GM20000 (cell line): ENCODE data around the gene TMEM98.
"Not testable (repeated sequence)": the region's sequence is repeated elsewhere in the genome, so short reads cannot be mapped to it uniquely, and the experiment has no call there.

Experiments used
- DNase-seq: peaks from one replicate; pipeline ENCODE4 v3.0.0; 2012; ENCODE audit warnings: low spot score
- CTCF ChIP-seq: IDR thresholded peaks from 2 replicates; pipeline ENCODE4 v1.5.1; 2012; ENCODE audit warnings: mild to moderate bottlenecking, control low read depth; ENCODE audit errors: extremely low read depth, missing control alignments

TMEM98 gene

GRCh38 chr17:32955155-32955554, 27.2 kb downstream of the TMEM98 start:
- no peak for DNase-seq
- TF ChIP-seq CTCF, result no peak

DNA sequence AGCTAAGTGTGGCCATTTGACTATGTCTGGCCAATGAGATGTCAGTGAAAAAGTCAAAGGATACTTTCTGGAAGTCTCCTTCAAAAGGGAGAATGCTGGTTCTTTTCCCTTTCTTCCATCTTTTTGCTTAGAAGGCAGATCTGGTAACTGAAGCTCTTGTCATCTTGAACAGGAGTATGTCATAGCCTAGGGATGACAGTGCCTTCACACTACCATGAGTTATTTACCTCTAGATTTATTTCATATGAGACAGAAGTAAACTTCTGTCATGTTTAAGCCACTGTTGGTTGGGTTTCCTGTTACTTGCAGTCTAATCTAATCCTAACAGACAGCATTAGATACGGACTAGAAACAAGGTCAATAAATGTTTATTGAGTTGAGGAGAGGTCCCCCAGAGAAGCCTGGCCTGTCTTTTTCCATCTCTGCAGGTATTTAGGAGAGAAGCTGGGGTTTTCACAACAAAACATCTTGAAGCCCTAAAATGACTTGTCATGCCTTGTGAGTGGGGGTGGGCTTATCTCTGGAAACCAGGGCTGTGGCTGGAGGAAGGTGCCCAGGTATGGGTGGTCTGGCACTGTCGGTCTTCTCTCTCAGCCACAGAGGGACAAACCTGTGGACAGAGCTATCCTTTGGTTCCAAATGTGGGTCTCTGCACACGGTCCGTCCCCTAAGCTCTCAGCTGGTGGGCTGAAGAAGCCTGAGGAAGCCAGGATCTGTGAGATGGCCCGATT, 28.5 kb downstream of the TMEM98 start:
- no peak for DNase-seq
- no peak for TF ChIP-seq CTCF

GRCh38 chr17:32958418-32958817, 30.5 kb downstream of the TMEM98 start:
- no peak for DNase-seq
- TF ChIP-seq CTCF, result no peak

- no peak for DNase-seq
Measured at GRCh38 chr17:32960815-32961214, 32.9 kb downstream of the TMEM98 start.

DNA sequence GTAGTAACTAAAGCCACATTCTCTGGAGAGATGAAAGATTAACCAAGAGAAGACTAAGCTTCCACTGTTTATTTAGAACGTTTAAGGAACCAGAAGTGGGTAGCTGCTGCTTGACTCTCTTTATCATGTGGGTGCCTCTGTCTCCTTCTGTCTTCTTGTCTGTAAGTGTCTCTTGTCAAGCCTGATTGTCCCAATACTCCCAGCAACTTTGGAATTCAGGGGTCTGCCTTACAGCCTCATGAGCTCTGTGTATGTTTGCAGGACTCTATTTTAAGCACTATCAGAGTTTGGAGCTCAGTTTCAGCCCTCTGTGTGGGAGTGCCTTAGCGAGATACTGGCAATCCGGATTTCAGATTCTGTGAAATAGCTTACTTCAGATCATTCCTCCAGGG, 34.4 kb downstream of the TMEM98 start:
- no peak for TF ChIP-seq CTCF

More at GRCh38 chr17:32960815-32961214, 32.9 kb downstream of the TMEM98 start:
- TF ChIP-seq CTCF, result no peak

GRCh38 chr17:32964541-32964940, 36.6 kb downstream of the TMEM98 start:
- no peak for DNase-seq
- TF ChIP-seq CTCF, result no peak

More for the DNA sequence above, 34.4 kb downstream of the TMEM98 start:
- no peak for DNase-seq

DNA sequence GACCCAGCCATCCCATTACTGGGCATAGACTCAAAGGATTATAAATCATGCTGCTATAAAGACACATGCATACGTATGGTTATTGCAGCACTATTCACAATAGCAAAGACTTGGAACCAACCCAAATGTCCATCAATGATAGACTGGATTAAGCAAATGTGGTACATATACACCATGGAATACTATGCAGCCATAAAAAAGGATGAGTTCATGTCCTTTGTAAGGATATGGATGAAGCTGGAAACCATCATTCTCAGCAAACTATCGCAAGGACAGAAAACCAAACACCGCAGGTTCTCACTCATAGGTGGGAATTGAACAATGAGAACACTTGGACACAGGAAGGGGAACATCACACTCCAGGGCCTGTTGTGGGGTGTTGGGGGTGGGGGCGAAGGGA, 41.3 kb downstream of the TMEM98 start:
- DNase-seq, result not testable (repeated sequence)

GRCh38 chr17:32970281-32970680, 42.3 kb downstream of the TMEM98 start:
- no peak for DNase-seq
- TF ChIP-seq CTCF, result no peak
